Stimulated activated CD8-positive, alpha-beta memory T cell treated with anti-CD3 and anti-CD28 coated beads, Interleukin-15, amount 100 ng/mL, for 48 hours (primary cell): ENCODE data around the gene KDM4D.
"Not testable (repeated sequence)": the region's sequence is repeated elsewhere in the genome, so short reads cannot be mapped to it uniquely, and the experiment has no call there.

ENCODE experiments used
- DNase-seq, 2 donors: peaks; one replicate each; pipeline ENCODE4 v3.0.0-alpha.2; 2020; ENCODE audit warnings: low read depth in 2 of 2

The KDM4D gene

DNA sequence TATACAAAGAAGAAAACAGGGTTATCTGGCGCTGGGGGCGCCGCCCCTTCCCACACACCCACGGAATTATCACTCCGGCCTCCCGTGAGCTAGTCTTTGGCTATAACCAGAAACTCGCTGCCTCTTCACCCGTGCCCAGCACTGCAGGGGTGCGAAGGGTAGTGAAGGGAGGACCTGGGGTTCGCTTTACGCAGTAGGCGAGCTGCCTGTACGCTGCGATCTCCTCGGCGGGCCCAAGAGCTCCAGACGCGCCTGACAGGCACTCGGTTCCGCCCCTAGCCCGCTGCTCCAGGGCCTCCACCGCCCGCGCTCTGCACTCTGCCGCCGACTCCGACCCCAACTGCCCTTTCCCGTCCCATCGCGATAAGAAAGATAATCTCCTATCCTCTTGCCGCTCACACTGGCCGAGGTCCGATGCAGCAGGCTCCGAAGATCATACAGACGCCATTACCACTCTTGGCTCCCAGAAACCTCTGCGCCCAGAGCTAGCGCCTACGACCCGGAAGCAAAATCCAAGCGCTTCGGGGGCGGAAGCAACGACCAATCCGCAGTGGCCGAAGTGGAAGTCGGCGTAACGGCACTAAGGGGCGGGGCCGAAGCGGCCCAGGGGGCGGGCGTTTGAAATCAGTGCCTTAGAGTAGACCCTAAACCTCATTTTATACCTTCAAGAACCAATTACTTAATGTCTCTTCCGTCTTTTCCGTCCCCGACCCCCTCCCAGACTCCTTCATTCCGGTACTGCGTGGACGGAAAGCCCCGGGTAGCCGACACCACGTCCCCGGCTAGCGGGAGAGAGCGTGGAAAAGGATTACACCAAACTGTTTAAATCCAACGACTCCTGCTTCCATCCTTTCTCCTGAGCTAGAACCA, at the start of gene KDM4D, which contains the start of gene CWC15:
Gene KDM4D, plus strand, starts transcription at position 611 of the 870 bp plus-strand sequence. CDS start 23,664 bp downstream, outside the sequence.
Gene CWC15, minus strand, starts transcription at position 458 of the 870 bp plus-strand sequence. CDS start 1,371 bp downstream, outside the sequence.
- peak; percentile 87 to 90 for DNase-seq

DNA sequence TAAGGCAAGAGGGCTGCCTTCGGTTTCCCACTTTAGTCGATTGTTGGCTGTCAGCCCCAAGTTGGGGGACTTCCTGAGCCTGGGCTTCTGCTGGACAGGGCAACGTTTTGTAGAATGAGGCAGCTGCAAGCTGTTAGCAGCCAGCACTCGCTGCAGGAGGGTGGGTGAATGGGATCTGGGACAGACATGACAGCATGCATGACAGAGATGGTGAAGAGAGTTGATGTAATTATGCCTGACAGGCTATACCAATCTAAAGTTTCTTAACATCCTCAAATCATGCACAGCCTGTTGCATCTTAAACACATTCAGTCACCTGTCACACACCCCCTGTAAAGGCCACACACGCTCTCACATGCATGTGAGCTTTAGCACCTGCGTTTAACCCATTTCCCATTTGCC, 49.3 kb upstream of the KDM4D start:
- no peak for DNase-seq

GRCh38 chr11:94924612-94925011, 48.9 kb upstream of the KDM4D start:
- no peak for DNase-seq

- no peak for DNase-seq
Measured at GRCh38 chr11:94925422-94926270, 47.9 kb upstream of the KDM4D start.

DNA sequence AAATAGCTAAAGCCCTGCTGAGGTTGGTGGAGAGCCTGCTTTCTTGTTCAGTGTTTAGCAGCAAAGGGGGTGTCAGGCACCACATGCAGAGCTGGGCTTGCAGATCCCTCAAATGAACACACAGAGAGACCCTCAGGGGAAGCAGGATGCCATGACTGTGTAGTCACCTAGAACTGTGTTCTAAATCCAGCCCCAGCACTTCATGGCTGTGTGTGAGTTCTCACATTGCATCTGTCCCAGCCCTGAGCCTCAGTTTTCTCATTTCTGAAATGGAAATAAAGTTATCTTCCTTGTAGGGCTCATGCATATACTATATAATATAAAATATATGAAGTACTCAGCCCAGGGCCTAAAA, 47.3 kb upstream of the KDM4D start:
- no peak for DNase-seq

DNA sequence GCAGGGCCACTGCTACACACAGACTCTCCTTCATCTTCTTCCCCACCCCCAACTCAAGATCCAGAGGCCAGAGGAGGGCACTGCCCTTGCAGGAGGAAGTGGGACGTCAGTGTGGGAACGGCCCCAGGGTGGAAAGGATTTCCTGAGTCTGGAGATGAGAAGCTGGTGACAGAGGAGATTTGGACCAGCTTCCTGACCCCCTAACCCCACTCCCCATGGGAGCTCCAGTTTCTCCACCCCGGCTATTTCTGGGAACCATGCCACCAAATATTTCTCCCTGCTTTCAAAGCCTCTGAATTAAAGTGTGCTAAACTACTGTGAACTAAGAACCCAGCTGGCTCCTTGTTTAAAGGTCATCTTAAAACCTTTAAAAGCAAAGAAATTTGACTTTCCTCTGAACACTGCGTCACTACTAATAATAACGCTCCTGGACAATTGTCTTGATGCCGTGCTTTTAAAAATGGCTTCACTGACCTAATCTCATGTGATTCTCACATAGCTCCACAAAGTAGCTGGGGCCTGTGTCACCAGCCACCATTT, 46.7 kb upstream of the KDM4D start:
- DNase-seq, result no peak

DNA sequence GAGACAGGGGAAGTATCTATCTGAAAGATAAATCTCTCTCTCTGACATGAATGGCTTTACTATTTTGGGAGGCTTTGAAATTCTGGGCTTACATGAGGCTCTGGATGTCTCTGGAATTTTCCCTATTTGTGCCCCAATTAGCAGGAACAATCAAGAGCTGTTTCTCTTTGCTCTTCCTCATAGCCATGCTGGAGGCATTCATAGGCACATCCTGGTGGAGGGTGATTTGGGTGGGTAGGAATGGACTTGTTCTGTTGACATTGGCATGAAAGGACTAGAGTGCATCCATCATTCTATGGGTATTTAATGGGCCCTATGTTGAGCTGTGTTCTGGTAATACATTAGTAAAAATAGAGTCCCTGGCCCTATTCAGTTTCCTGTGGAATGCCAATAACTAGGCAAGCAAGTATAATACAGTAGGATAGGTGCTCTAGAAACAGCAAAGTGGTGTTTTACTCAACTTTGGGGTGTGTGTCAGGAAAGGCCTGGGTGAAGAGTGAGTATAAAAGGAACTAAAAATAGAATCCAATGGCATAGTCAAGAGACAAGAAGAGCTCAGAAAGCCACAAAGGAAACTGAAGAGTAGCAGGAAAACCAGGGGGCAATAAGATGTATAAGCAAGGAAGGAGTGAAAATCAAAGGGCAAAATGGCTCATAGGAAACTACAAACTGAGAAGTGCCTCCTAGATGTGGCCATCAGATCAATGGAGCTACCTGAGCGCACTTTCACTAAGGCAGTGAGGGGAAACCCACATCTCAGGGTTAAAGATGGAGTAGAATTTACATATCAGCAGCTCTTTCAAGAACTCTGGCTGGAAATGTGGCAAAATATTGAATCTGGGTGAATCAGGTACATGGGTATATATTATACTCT, 45.2 kb upstream of the KDM4D start:
- DNase-seq, result no peak

DNA sequence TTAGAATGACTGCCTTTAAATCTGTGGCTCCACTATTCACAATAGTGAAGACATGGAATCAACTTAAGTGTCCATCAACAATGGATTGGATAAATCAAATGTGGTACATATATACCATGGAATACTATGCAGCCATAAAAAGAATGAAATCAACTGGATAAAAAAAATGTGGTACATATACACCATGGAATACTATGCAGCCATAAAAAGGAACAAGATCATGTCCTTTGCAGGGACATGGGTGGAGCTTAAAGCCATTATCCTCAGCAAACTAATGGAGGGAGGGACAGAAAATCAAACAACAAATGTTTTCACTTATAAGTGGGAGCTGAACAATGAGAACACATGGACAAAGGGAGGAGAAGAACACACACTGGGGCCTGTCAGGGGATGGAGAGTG, 41.4 kb upstream of the KDM4D start:
- not testable (repeated sequence) for DNase-seq

- DNase-seq, result no peak
Measured at GRCh38 chr11:94932503-94932902, 41.0 kb upstream of the KDM4D start.

GRCh38 chr11:94933223-94934130, 40.0 kb upstream of the KDM4D start:
- DNase-seq, result no peak

DNA sequence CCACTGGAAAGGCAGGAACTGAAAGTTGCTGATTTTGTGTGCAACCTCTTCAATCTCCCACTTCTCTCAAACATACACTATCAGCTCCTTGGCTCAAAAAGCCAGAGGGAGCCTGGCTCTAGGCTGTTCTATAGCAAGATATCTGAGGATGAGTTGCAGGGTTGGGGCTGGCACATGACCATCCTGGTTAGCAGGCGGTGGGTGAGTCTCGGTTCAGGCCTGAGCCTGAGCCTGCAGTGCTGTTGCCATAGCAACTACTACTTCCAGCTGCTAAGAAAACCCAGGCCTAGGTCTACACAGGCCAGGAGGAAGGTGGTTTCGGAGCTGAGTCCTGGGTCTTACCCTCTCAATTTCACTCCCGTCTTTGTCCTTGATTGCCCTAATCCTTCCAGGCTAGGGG, 39.1 kb upstream of the KDM4D start:
- DNase-seq, result no peak

DNA sequence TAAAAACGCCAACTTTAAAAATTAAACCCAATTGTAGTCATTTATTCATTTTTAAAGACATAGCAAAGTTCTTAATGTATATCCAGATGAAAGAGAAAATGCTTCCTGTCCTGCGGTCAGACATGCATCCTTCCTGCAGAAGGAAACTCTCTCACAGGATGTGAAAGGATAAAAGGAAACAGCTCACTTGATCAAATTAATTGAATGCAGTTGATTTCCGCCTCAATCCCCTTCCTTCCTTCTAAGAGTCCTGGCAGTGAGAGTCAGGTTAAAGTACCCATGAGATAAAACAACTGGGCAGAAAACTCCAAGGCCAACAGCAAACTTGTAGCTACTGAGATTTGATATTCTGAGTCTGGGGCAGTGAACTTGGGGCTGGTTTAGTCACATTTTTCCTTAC, 38.7 kb upstream of the KDM4D start:
- DNase-seq, result no peak

- DNase-seq, result no peak
Measured at GRCh38 chr11:94938095-94939055, 35.1 kb upstream of the KDM4D start.

DNA sequence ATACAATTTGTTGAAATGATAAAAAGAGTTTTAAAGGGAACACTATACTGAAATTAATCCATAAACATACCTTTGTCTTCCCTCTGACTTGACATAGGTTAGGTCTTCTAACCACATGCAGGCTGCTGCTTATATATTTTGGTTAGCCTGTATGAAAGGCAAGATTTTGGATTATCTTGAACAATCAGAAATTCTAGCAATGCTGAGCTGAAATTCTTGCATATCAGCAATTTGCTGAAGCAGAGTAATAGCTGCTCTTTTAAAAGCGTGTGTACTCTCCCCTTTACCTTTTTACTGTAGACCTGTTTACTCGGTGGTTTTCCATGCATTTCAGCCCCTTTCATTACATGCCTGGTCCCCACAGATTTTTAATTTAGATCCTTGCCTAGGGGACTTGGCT, 34.2 kb upstream of the KDM4D start:
- no peak for DNase-seq

DNA sequence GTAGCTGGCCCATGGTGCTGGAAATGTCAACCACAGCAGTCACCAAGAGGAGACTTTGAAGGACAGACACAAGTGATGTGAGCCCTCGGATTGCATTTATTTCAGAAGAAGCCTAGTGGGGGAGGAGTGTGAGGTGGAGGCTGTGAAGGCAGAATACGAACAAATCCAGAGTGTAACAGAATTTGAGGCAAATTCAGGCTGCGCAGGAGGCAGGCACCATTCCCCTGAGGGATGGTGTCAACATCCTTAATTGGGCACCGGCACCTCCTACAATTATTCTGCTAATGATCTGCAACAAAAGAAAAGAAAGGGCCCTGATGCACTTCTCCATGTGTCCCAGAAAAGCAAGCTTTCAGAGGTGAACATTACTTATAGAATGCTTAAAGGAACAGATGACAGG, 32.4 kb upstream of the KDM4D start:
- no peak for DNase-seq

DNA sequence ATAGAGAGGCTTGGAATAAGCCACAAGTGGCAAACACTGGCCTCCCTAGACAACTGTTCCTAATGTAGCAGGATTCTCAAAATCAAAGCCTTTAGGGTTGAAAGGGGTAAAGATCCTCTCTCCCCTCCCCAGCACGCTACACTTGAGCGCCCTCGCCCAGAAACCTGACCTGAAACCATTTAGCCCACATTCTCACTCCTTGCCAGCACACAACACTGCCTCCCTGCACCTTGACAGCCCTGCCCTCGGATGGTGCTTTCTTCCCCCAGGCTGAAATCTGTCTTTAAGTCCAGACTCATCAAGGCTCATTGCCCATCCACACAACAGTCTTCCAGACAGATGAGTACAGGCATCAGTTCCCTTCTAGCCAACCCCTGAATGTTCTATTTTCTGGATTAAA, 26.7 kb upstream of the KDM4D start:
- DNase-seq, result no peak

DNA sequence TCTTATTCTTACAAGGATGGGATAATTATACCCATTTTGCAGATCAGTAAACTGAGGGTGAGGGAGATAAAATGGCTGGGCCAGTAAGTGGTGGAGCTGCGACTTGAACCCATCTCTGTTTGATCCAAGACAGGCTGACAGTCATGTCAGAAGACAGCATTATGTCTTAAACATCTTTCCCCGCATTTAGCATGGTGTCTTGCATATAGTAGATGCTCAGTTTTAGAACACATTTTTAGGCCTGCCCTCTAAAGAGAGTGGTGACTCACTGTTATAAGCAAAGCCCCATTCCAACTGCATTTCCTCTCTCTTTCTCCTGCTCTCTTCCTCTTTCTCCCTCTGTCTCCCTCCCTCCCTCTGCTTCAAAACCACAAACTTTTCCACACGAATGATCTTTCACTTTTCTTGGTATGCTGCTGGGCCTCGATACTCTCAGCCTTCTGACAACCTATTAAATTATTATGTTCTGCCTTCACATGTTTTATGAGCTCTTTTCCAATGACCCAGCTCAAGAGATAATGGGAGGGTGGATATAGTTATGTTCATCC, 25.4 kb upstream of the KDM4D start:
- no peak for DNase-seq

GRCh38 chr11:94954753-94955152, 18.8 kb upstream of the KDM4D start:
- DNase-seq, result no peak

DNA sequence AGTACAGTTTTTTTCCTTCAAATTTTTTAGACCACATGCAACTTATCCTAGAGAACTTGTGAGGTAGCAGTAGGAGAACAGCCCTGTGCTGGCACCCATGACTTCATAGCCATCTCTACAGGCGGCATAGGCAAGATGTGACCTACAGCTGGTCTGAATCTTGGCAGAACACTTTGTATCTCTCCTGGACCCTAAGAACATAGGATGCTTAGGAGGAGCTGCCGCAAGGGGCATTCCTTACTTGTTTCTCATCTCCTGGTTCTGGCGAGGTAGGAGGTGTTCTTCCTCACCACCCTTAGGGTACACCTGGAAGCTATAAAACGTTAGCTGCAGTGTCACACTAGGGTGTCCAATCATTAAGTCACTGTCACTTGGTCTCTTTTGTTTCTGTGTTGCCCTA, 16.5 kb upstream of the KDM4D start:
- no peak for DNase-seq
